SK-N-SH (cell line): ENCODE data around the gene ARHGEF17. TPM values are rescaled to one million over a fixed set of nuclear protein-coding genes. Genes with fewer than 3 reads are reported as not detected.

Source experiments
- CTCF ChIA-PET: fragments of 300-600, 350-600 bp; formaldehyde crosslinking; extraction: SDS; loops from one replicate; lab custom pipeline; 2021; lab: Yijun Ruan, JAX
- POLR2A ChIA-PET: fragments of 350-600 bp; sonication (Branson Sonifier 250); formaldehyde crosslinking; extraction: SDS; loops from one replicate; lab custom pipeline; 2020; ENCODE audit warnings: antibody characterized with exemption, inconsistent platforms; lab: Yijun Ruan, JAX
- DNase-seq: peaks from one replicate; pipeline ENCODE4 v3.0.0; 2012
- H2AFZ ChIP-seq: fragments of 200-600 bp; sonication (generic); 2 replicates; pipeline ENCODE4 v1.8.1; 2016; ENCODE audit warnings: antibody characterized with exemption, mild to moderate bottlenecking, low read depth
- H3F3A ChIP-seq: fragments of 200-600 bp; sonication (generic); replicated peaks from 2 replicates; pipeline ENCODE3; 2016; ENCODE audit warnings: antibody characterized with exemption, mild to moderate bottlenecking; ENCODE audit not compliant: insufficient read depth
- H3K27ac ChIP-seq, 2 experiments: fragments of 200-500 bp in 1 of 2; fragments of 200-600 bp in 1 of 2; sonication (Bioruptor generic) in 1 of 2; sonication (generic), shearing (Covaris generic) in 1 of 2; 2 replicates each; pipeline versions ENCODE4 v1.5.1 to v1.6.1; 2014 to 2016; ENCODE audit warnings: low read depth in 2 of 2, inconsistent platforms in 1 of 2, low read length in 1 of 2, mild to moderate bottlenecking in 1 of 2, mixed read lengths in 1 of 2
- H3K27me3 ChIP-seq: fragments of 200-600 bp; sonication (generic), shearing (Covaris generic); 2 replicates; pipeline ENCODE4 v1.6.1; 2016; ENCODE audit warnings: mixed run types; ENCODE audit not compliant: insufficient read depth
- H3K36me3 ChIP-seq, 2 experiments: fragments of 200-500 bp in 1 of 2; fragments of 200-600 bp in 1 of 2; sonication (Bioruptor generic) in 1 of 2; sonication (generic) in 1 of 2; replicated peaks in 1 of 2; 2 replicates each; pipeline versions ENCODE3 to v1.5.1; 2014 to 2016; ENCODE audit warnings: low read length in 1 of 2, mild to moderate bottlenecking in 1 of 2; ENCODE audit not compliant: insufficient read depth in 2 of 2, control insufficient read depth in 1 of 2
- H3K4me1 ChIP-seq, 2 experiments: fragments of 200-500 bp in 1 of 2; fragments of 200-600 bp in 1 of 2; sonication (Bioruptor generic) in 1 of 2; sonication (generic), shearing (Covaris generic) in 1 of 2; 2 replicates each; pipeline versions ENCODE4 v1.5.1 to v1.6.1; 2014 to 2016; ENCODE audit warnings: low read depth in 1 of 2, low read length in 1 of 2, mixed run types in 1 of 2; ENCODE audit not compliant: insufficient read depth in 2 of 2, control insufficient read depth in 1 of 2
- H3K4me2 ChIP-seq: fragments of 200-600 bp; sonication (generic), shearing (Covaris generic); 2 replicates; pipeline ENCODE4 v1.6.1; 2017; ENCODE audit warnings: mixed run types
- H3K4me3 ChIP-seq, 2 experiments: fragments of 200-500 bp in 1 of 2; fragments of 200-600 bp in 1 of 2; sonication (Bioruptor generic) in 1 of 2; sonication (generic), shearing (Covaris generic) in 1 of 2; 2 replicates each; pipeline versions ENCODE4 v1.5.1 to v1.8.1; 2014 to 2016; ENCODE audit warnings: low read depth in 2 of 2, inconsistent platforms in 1 of 2, low read length in 1 of 2, mild to moderate bottlenecking in 1 of 2, mixed read lengths in 1 of 2, moderate library complexity in 1 of 2
- H3K79me2 ChIP-seq: fragments of 200-600 bp; sonication (generic); 2 replicates; pipeline ENCODE4 v1.8.1; 2017; ENCODE audit warnings: mild to moderate bottlenecking; ENCODE audit not compliant: insufficient read depth
- H3K9ac ChIP-seq: fragments of 200-600 bp; sonication (generic); 2 replicates; pipeline ENCODE4 v1.6.1; 2017; ENCODE audit warnings: mixed run types
- H3K9me2 ChIP-seq: fragments of 200-600 bp; sonication (generic); 2 replicates; pipeline ENCODE4 v1.6.1; 2017; ENCODE audit warnings: mixed run types
- H3K9me3 ChIP-seq: fragments of 200-600 bp; sonication (generic); 2 replicates; pipeline ENCODE4 v1.6.1; 2017; ENCODE audit warnings: mixed run types, mild to moderate bottlenecking, moderate library complexity
- H4K20me1 ChIP-seq: fragments of 200-600 bp; sonication (generic); 2 replicates; pipeline ENCODE4 v1.6.1; 2017; ENCODE audit warnings: mild to moderate bottlenecking, mixed run types; ENCODE audit not compliant: insufficient read depth
- FOSL2 ChIP-seq: IDR thresholded peaks from 2 replicates; pipeline ENCODE4 v1.4.0; 2012; ENCODE audit warnings: low read depth, mild to moderate bottlenecking, moderate library complexity, borderline replicate concordance
- FOXJ3 ChIP-seq: sonication (generic); formaldehyde crosslinking; IDR thresholded peaks from 2 replicates; pipeline ENCODE4 v1.5.1; 2020; ENCODE audit warnings: mild to moderate bottlenecking, missing genetic modification reagents
- GABPA ChIP-seq: IDR thresholded peaks from 2 replicates; pipeline ENCODE4 v1.4.0; 2012; ENCODE audit warnings: low read depth, mild to moderate bottlenecking
- GATA2 ChIP-seq: sonication (generic); formaldehyde crosslinking; IDR thresholded peaks from 2 replicates; pipeline ENCODE4 v1.5.0; 2020; ENCODE audit warnings: mild to moderate bottlenecking, missing genetic modification reagents
- JUND ChIP-seq: IDR thresholded peaks from 2 replicates; pipeline ENCODE4 v1.4.0; 2012
- MEF2A ChIP-seq: IDR thresholded peaks from 2 replicates; pipeline ENCODE4 v1.4.0; 2012; ENCODE audit warnings: low read depth, borderline replicate concordance
- MXI1 ChIP-seq: IDR thresholded peaks from 2 replicates; pipeline ENCODE4 v1.6.1; 2012; ENCODE audit warnings: mild to moderate bottlenecking, low read depth, low read length, improper control_type of control experiment
- NFIC ChIP-seq: IDR thresholded peaks from 2 replicates; pipeline ENCODE4 v1.4.0; 2012; ENCODE audit warnings: borderline replicate concordance
- NRF1 ChIP-seq: IDR thresholded peaks from 2 replicates; pipeline ENCODE4 v1.6.1; 2012; ENCODE audit warnings: low read depth, mild to moderate bottlenecking, low read length
- RCOR1 ChIP-seq: fragments of 150-350 bp; IDR thresholded peaks from 2 replicates; pipeline ENCODE4 v1.6.1; 2017; ENCODE audit warnings: antibody characterized with exemption, low read length
- REST ChIP-seq: IDR thresholded peaks from 2 replicates; pipeline ENCODE4 v1.6.1; 2012; ENCODE audit warnings: mild to moderate bottlenecking, low read depth, low read length, moderate library complexity
- SIN3A ChIP-seq: IDR thresholded peaks from 2 replicates; pipeline ENCODE4 v1.6.1; 2012; ENCODE audit warnings: low read depth, mild to moderate bottlenecking, low read length, moderate library complexity, borderline replicate concordance
- TAF1 ChIP-seq: IDR thresholded peaks from 2 replicates; pipeline ENCODE4 v1.6.1; 2012; ENCODE audit warnings: low read depth, mild to moderate bottlenecking, low read length, moderate library complexity, borderline replicate concordance
- TCF12 ChIP-seq: IDR thresholded peaks from 2 replicates; pipeline ENCODE4 v1.4.0; 2012
- ZBTB33 ChIP-seq: IDR thresholded peaks from 2 replicates; pipeline ENCODE4 v1.4.0; 2012; ENCODE audit warnings: low read depth, borderline replicate concordance
- WGBS: methylation state at CpG from one replicate; pipeline ENCODE4 v1.1.6; 2017; ENCODE audit warnings: low lambda C conversion rate; 5-methylcytosine and 5-hydroxymethylcytosine counted together
- polyA plus RNA-seq, 3 experiments: library from polyadenylated mRNA; depleted of rRNA; stranded (reverse); fragments of >200 nt; gene quantifications; 2 replicates each; pipeline ENCODE4 v1.2.3, GENCODE V29; 2012
- TF ChIP-seq, protein P1 (sequence below): fragments of 200-600 bp; sonication (generic); IDR thresholded peaks from 2 replicates; pipeline ENCODE4 v1.6.1; 2017; ENCODE audit warnings: antibody characterized with exemption, mild to moderate bottlenecking, moderate library complexity
- TF ChIP-seq, protein P2 (sequence below): IDR thresholded peaks from 2 replicates; pipeline ENCODE4; 2012

Gene ARHGEF17
- polyA plus RNA-seq, 1 of the 3 experiments (the other 2 are of a cell fraction), result 45.9 TPM

DNA sequence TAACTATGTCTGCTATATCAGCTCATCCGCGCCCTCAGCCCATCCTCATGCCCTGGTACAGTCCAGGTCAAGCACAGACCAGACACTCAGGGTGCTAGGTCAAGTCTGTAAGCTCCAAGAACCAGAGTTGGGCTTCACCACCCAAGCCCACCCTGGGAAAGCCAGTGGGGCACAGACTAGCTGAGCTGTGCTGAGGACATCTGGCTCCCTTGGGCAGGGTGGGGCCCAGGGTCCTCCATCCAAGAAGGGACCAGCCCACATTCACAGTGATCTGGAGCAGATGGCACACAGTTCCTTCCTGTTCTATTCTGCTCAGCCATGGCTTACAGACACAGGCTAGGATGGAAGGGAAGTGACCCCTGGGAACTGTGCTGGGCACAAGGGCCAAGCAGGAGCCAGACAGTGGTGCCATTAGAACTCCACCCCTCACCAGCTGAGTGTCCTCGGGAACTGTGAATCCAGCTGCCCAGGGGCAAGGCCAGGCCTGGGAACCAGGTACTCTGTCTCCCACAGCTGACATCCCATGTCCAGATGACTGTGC lies 26.8 kb upstream of the ARHGEF17 start (continued):
- TF ChIP-seq, protein P1, sequence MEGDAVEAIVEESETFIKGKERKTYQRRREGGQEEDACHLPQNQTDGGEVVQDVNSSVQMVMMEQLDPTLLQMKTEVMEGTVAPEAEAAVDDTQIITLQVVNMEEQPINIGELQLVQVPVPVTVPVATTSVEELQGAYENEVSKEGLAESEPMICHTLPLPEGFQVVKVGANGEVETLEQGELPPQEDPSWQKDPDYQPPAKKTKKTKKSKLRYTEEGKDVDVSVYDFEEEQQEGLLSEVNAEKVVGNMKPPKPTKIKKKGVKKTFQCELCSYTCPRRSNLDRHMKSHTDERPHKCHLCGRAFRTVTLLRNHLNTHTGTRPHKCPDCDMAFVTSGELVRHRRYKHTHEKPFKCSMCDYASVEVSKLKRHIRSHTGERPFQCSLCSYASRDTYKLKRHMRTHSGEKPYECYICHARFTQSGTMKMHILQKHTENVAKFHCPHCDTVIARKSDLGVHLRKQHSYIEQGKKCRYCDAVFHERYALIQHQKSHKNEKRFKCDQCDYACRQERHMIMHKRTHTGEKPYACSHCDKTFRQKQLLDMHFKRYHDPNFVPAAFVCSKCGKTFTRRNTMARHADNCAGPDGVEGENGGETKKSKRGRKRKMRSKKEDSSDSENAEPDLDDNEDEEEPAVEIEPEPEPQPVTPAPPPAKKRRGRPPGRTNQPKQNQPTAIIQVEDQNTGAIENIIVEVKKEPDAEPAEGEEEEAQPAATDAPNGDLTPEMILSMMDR, result no peak
- TF ChIP-seq FOXJ3 (CRISPR knock-in tag) (no peak), NFIC (no peak), SIN3A (no peak), FOSL2 (no peak), GABPA (no peak), REST (no peak), MEF2A (no peak), NRF1 (no peak), RCOR1 (no peak)
- TF ChIP-seq, protein P2, sequence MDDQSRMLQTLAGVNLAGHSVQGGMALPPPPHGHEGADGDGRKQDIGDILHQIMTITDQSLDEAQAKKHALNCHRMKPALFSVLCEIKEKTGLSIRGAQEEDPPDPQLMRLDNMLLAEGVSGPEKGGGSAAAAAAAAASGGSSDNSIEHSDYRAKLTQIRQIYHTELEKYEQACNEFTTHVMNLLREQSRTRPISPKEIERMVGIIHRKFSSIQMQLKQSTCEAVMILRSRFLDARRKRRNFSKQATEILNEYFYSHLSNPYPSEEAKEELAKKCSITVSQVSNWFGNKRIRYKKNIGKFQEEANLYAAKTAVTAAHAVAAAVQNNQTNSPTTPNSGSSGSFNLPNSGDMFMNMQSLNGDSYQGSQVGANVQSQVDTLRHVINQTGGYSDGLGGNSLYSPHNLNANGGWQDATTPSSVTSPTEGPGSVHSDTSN, result no peak

GRCh38 chr11:73281796-73282660 lies 26.0 kb upstream of the ARHGEF17 start:
- Histone ChIP-seq H3K79me2 (no peaks in the 10 kb centered on the region), H3K36me3 (no peaks in the 10 kb centered on the region), H3K27me3 (no peaks in the 10 kb centered on the region), H3K27ac (no peak overlapping the region), H4K20me1 (no peaks in the 10 kb centered on the region), H2AFZ (no peak overlapping the region), H3K9ac (no peak overlapping the region), H3K4me2 (no peak overlapping the region), H3K9me3 (no peaks in the 10 kb centered on the region), H3K4me3 (no peak overlapping the region), H3K4me1 (peaks cover 0 to 22% of the 10 kb centered on the region in 2 experiments; a peak in 1 of 4 replicates), H3K9me2 (no peaks in the 10 kb centered on the region), H3F3A (no peaks in the 10 kb centered on the region)
- ChIA-PET POLR2A (no interaction called here), CTCF (interaction anchor here (0.8 to 14.8 kb wide), 6 partner anchors 8 to 511 kb away, joined by 4 to 283 read pairs (median 21); partner anchors contain the start of gene P2RY6)
- DNase-seq, result no peak
- WGBS, result 58% methylated on average over 3 of the region's 3 CpGs
- no peak for TF ChIP-seq NFIC
- no peak for TF ChIP-seq TAF1
- TF ChIP-seq TCF12, result no peak
- no peak for TF ChIP-seq JUND
- no peak for TF ChIP-seq FOXJ3 (CRISPR knock-in tag)
- TF ChIP-seq GABPA, result no peak
- TF ChIP-seq ZBTB33, result no peak
- TF ChIP-seq MXI1, result no peak
- TF ChIP-seq GATA2 (CRISPR knock-in tag), result no peak
- TF ChIP-seq, protein P1, result no peak
